HAP-1 (cell line): ENCODE results near the gene H2AZ1.

Experiments used
- DNase-seq, 2 experiments: peaks; one replicate each; pipeline ENCODE4 v3.0.0-alpha.2; 2016 to 2020; ENCODE audit warnings: low spot score in 2 of 2
- H3K27me3 ChIP-seq: fragments of 250-450 bp; sonication (Bioruptor Pico); 2 replicates; pipeline ENCODE4 v1.5.1; 2020; ENCODE audit warnings: low read depth, mild to moderate bottlenecking, moderate library complexity
- H3K36me3 ChIP-seq: fragments of 250-450 bp; sonication (Bioruptor Pico); replicated peaks from 2 replicates; pipeline ENCODE4 v1.5.1; 2020; ENCODE audit warnings: mild to moderate bottlenecking
- H3K4me1 ChIP-seq: fragments of 250-450 bp; sonication (Bioruptor Pico); 2 replicates; pipeline ENCODE4 v1.5.1; 2020; ENCODE audit warnings: mild to moderate bottlenecking
- H3K4me3 ChIP-seq: fragments of 250-450 bp; sonication (Bioruptor Pico); 2 replicates; pipeline ENCODE4 v1.5.1; 2020; ENCODE audit warnings: mild to moderate bottlenecking, moderate library complexity
- H3K9me3 ChIP-seq: fragments of 250-450 bp; sonication (Bioruptor Pico); 2 replicates; pipeline ENCODE4 v1.5.1; 2020; ENCODE audit warnings: mild to moderate bottlenecking, moderate library complexity
- in situ Hi-C: fragments of 300-500 bp; cut with MboI; formaldehyde crosslinking; loops from 3 replicates; pipeline ENCODE4 v1.14.3; 2020; ENCODE audit warnings: low sequenced_read_pairs, inconsistent platforms, mixed read lengths

H2AZ1 gene

DNA sequence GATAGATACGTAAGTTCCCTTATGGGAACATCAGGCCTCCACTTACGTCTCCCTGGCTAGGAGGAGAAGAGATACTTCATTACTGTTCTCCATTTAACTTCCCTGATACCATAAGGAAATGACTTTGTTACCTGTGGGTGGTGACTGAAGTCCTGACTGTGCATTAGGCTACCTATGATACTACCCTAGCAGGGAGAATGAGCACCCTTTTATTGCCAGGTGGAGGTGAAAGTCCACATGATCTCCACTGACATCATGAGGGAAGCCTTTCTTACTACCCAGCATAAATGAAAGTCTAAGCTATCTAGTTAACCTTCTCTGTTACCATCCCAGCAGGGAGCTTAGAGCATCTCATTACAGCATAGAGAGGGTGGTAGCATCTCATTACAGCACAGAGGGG, 31.4 kb downstream of the H2AZ1 start:
- Histone ChIP-seq H3K9me3 (no peaks in the 10 kb centered on the region), H3K36me3 (peaks cover 19% of the 10 kb centered on the region), H3K4me1 (no peaks in the 10 kb centered on the region), H3K27me3 (no peaks in the 10 kb centered on the region), H3K4me3 (no peak overlapping the region)
- DNase-seq = no peak
- in situ Hi-C loops = no loop called here

DNA sequence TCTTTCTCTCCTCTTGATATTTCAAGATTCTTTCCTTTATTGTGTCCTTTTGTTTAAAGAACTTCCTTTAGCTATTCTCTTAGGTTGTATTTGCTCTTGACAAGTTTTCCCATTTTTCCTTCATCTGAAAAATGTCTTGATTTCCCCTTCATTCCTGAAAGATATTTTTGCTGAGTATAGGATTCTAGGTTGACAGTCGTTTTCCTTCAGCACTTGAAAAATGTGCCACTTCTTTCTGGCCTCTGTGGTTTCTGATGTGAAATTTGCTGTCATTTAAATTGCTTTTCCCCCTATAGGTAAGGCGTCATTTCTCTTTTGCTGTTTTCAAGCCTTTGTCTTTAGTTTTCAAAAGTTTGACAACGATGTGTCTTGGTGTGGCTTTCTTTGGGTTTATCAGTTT, 32.5 kb downstream of the H2AZ1 start:
- in situ Hi-C loops = no loop called here

DNA sequence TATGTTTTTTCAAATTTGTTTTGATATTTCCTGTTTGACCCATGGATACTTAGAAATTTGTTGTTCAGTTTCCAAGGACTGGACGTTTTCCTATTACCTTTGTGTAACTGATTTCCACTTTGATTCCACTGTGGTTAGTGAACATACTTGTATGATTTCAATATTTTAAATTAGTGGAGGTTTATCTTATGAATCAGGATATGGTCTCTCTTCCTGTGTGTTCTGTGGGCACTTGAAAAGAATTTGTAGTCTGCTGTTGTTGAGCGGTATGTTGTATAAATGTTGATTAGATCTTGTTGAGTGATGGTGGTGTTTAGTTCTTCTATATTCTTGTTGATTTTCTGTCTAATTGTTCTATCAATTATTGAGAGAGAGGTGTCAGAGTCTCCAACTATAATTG, 34.6 kb downstream of the H2AZ1 start:
- Histone ChIP-seq H3K36me3 (peaks cover 15% of the 10 kb centered on the region), H3K4me3 (no peak overlapping the region), H3K4me1 (no peaks in the 10 kb centered on the region), H3K27me3 (no peaks in the 10 kb centered on the region), H3K9me3 (no peaks in the 10 kb centered on the region)
- no peak for DNase-seq
- in situ Hi-C loops = no loop called here

More for the DNA sequence above, 32.5 kb downstream of the H2AZ1 start:
- H3K9me3 ChIP-seq = no peaks in the 10 kb centered on the region
- no peaks in the 10 kb centered on the region for H3K27me3 ChIP-seq
- no peak for DNase-seq
- H3K4me3 ChIP-seq = no peak overlapping the region
- H3K4me1 ChIP-seq = no peaks in the 10 kb centered on the region
- H3K36me3 ChIP-seq = peaks cover 19% of the 10 kb centered on the region
